ENCODE results near the gene GCKR.

GRCh38 chr2:27545348-27546141, 48.9 kb downstream of the GCKR start:
- no peak for TF ChIP-seq CTCF (IDR thresholded peaks at IDR 0.05; ENCODE audit: poor library complexity)
- TF ChIP-seq EZH2 (IDR thresholded peaks at IDR 0.05; ENCODE audit: borderline replicate concordance), result no peak
- no peak for TF ChIP-seq EZH2phosphoT487 (IDR thresholded peaks at IDR 0.05; ENCODE audit: low read depth, severe bottlenecking, unreplicated experiment)
